GM23338 (cell line): ENCODE results near the gene USH2A. TPM values are rescaled to one million over a fixed set of nuclear protein-coding genes. Genes with fewer than 3 reads are reported as not detected.

Source experiments
- ATAC-seq: fragments of 200-7000 bp; cut with Tn5 transposase; 3 replicates; pipeline ENCODE4 v1.9.1; 2020
- DNase-seq: peaks from one replicate; pipeline ENCODE4 v3.0.0-alpha.2; 2015; ENCODE audit warnings: low spot score
- H2AFZ ChIP-seq: fragments of 200-600 bp; sonication (generic); 2 replicates; pipeline ENCODE4 v1.8.0; 2016; ENCODE audit warnings: antibody characterized with exemption, mild to moderate bottlenecking, moderate library complexity
- H3F3A ChIP-seq: fragments of 200-600 bp; sonication (generic); replicated peaks from 2 replicates; pipeline ENCODE4 v1.8.0; 2017; ENCODE audit warnings: antibody characterized with exemption, mixed run types, low read depth
- H3K27ac ChIP-seq: fragments of 200-600 bp; sonication (generic); 2 replicates; pipeline ENCODE4 v1.6.1; 2016; ENCODE audit warnings: low read depth
- H3K27me3 ChIP-seq: fragments of 200-600 bp; sonication (generic); 2 replicates; pipeline ENCODE4 v1.8.0; 2016; ENCODE audit warnings: mild to moderate bottlenecking, mixed run types, moderate library complexity; ENCODE audit not compliant: insufficient read depth
- H3K36me3 ChIP-seq: fragments of 200-600 bp; sonication (generic); 2 replicates; pipeline ENCODE4 v1.8.0; 2016; ENCODE audit warnings: mild to moderate bottlenecking; ENCODE audit not compliant: insufficient read depth
- H3K4me1 ChIP-seq: fragments of 200-600 bp; sonication (generic); 2 replicates; pipeline ENCODE4 v1.8.0; 2016; ENCODE audit warnings: mild to moderate bottlenecking, moderate library complexity; ENCODE audit not compliant: insufficient read depth
- H3K4me2 ChIP-seq: fragments of 200-600 bp; sonication (generic); 2 replicates; pipeline ENCODE4 v1.7.1; 2017; ENCODE audit warnings: mixed run types
- H3K4me3 ChIP-seq: fragments of 200-600 bp; sonication (generic); 2 replicates; pipeline ENCODE4 v1.6.1; 2016; ENCODE audit warnings: mixed run types
- H3K79me2 ChIP-seq: fragments of 200-600 bp; sonication (generic); replicated peaks from 2 replicates; pipeline ENCODE4 v1.8.0; 2017; ENCODE audit warnings: mild to moderate bottlenecking; ENCODE audit not compliant: insufficient read depth
- H3K9me2 ChIP-seq: fragments of 200-600 bp; sonication (generic); 2 replicates; pipeline ENCODE4 v1.8.0; 2017; ENCODE audit not compliant: insufficient read depth
- H4K20me1 ChIP-seq: fragments of 200-600 bp; sonication (generic); replicated peaks from 2 replicates; pipeline ENCODE4 v1.8.0; 2017; ENCODE audit warnings: mild to moderate bottlenecking; ENCODE audit not compliant: insufficient read depth
- H3K27ac Mint-ChIP-seq: 2 replicates; pipeline ENCODE4 v1.8.0; 2020; ENCODE audit warnings: inconsistent platforms, mild to moderate bottlenecking, moderate library complexity, mixed read lengths
- H3K27me3 Mint-ChIP-seq: 3 replicates; pipeline ENCODE4 v1.8.0; 2022; ENCODE audit warnings: low read depth, mild to moderate bottlenecking, moderate library complexity, mixed read lengths, inconsistent platforms; ENCODE audit not compliant: insufficient read depth, poor library complexity
- H3K36me3 Mint-ChIP-seq: 3 replicates; pipeline ENCODE4 v1.8.0; 2021; ENCODE audit warnings: low read depth, mild to moderate bottlenecking, inconsistent platforms, moderate library complexity, mixed read lengths
- H3K4me1 Mint-ChIP-seq: 3 replicates; pipeline ENCODE4 v1.8.0; 2020; ENCODE audit warnings: mild to moderate bottlenecking, inconsistent platforms, mixed read lengths
- H3K4me3 Mint-ChIP-seq: 3 replicates; pipeline ENCODE4 v1.8.0; 2021; ENCODE audit warnings: moderate library complexity, mild to moderate bottlenecking, inconsistent platforms, mixed read lengths
- H3K9me3 Mint-ChIP-seq: 3 replicates; pipeline ENCODE4 v1.8.0; 2020; ENCODE audit warnings: moderate library complexity, mild to moderate bottlenecking, inconsistent platforms, mixed read lengths
- CREB1 ChIP-seq: fragments of 250-450 bp; sonication (Bioruptor Pico); IDR thresholded peaks from 2 replicates; pipeline ENCODE4 v1.5.0; 2020; ENCODE audit warnings: low read depth, mild to moderate bottlenecking, moderate library complexity
- ETS1 ChIP-seq: IDR thresholded peaks from 2 replicates; pipeline ENCODE4 v1.6.1; 2016; ENCODE audit warnings: antibody characterized with exemption
- EZH2 ChIP-seq: fragments of 200-600 bp; sonication (generic); IDR thresholded peaks from one replicate; pipeline ENCODE4 v1.8.0; 2017; ENCODE audit warnings: antibody characterized with exemption, mild to moderate bottlenecking, low read depth; ENCODE audit not compliant: unreplicated experiment
- EZH2phosphoT487 ChIP-seq: fragments of 200-600 bp; sonication (generic); IDR thresholded peaks from one replicate; pipeline ENCODE4 v1.8.1; 2018; ENCODE audit warnings: antibody characterized with exemption; ENCODE audit not compliant: unreplicated experiment
- JUNB ChIP-seq: IDR thresholded peaks from one replicate; pipeline ENCODE4 v1.6.1; 2016; ENCODE audit warnings: antibody characterized with exemption; ENCODE audit not compliant: unreplicated experiment
- NANOG ChIP-seq: IDR thresholded peaks from 2 replicates; pipeline ENCODE4 v1.6.1; 2016; ENCODE audit warnings: antibody characterized with exemption, borderline replicate concordance
- POLR2AphosphoS5 ChIP-seq: IDR thresholded peaks from 2 replicates; pipeline ENCODE4 v1.6.1; 2016; ENCODE audit warnings: antibody characterized with exemption, low read depth
- REST ChIP-seq: IDR thresholded peaks from one replicate; pipeline ENCODE4 v1.6.1; 2018; ENCODE audit warnings: antibody characterized with exemption; ENCODE audit not compliant: unreplicated experiment
- STAT1 ChIP-seq: IDR thresholded peaks from one replicate; pipeline ENCODE4 v1.6.1; 2016; ENCODE audit warnings: antibody characterized with exemption; ENCODE audit not compliant: unreplicated experiment
- ZNF114 ChIP-seq: fragments of 250-450 bp; sonication (Bioruptor Pico); IDR thresholded peaks from 2 replicates; pipeline ENCODE4 v1.5.0; 2020; ENCODE audit warnings: mild to moderate bottlenecking, moderate library complexity
- ZNF331 ChIP-seq: fragments of 250-450 bp; sonication (Bioruptor Pico); IDR thresholded peaks from 2 replicates; pipeline ENCODE4 v1.5.0; 2020; ENCODE audit warnings: low read depth, mild to moderate bottlenecking, moderate library complexity
- polyA plus RNA-seq: library from polyadenylated mRNA; unstranded; fragments of >200 nt; fragmentation: Nextera tagmentation; extraction: Ambion mirVana; gene quantifications from 2 replicates; pipeline ENCODE4 v1.2.1, GENCODE V29; 2016
- total RNA-seq: library from RNA; depleted of rRNA; stranded (reverse); fragments of >200 nt; shearing (Covaris generic); gene quantifications from 2 replicates; pipeline ENCODE4 v1.2.3, GENCODE V29; 2014
- TF ChIP-seq, protein P1 (sequence below): fragments of 250-450 bp; sonication (Bioruptor Pico); IDR thresholded peaks from 2 replicates; pipeline ENCODE4 v1.5.0; 2020; ENCODE audit warnings: mild to moderate bottlenecking, moderate library complexity
- TF ChIP-seq, protein P2 (sequence below), 2 experiments: fragments of 200-600 bp in 1 of 2; sonication (generic) in 1 of 2; conservative IDR thresholded peaks; 2 replicates each; pipeline versions ENCODE4 v1.5.1 to v1.6.1; 2016 to 2017; ENCODE audit warnings: antibody characterized with exemption in 2 of 2, low read depth in 2 of 2, mild to moderate bottlenecking in 2 of 2, moderate library complexity in 1 of 2

Gene USH2A
- total and polyA plus RNA-seq, 2 experiments from 2014 or later = 0.03 TPM

- peaks cover 10% of the 10 kb centered on the region; the same call in 2 of the 3 replicates for H3K4me1 Mint-ChIP-seq
- H3K36me3 Mint-ChIP-seq = peaks cover 18% of the 10 kb centered on the region; the same call in 2 of the 3 replicates
- Histone ChIP-seq H3K79me2 (peaks cover 19% of the 10 kb centered on the region), H4K20me1 (peaks cover 7% of the 10 kb centered on the region), H3K4me3 (no peak overlapping the region), H3K4me2 (no peak overlapping the region), H2AFZ (no peak overlapping the region), H3K36me3 (peaks cover 12% of the 10 kb centered on the region; the same call in 1 of the 2 replicates), H3F3A (no peaks in the 10 kb centered on the region), H3K4me1 (no peaks in the 10 kb centered on the region), H3K9me2 (no peaks in the 10 kb centered on the region), H3K27me3 (no peaks in the 10 kb centered on the region), H3K27ac (no peak overlapping the region)
- peaks cover 2% of the 10 kb centered on the region for H3K27me3 Mint-ChIP-seq
- TF ChIP-seq ZNF114 = no peak
- TF ChIP-seq, protein P1, sequence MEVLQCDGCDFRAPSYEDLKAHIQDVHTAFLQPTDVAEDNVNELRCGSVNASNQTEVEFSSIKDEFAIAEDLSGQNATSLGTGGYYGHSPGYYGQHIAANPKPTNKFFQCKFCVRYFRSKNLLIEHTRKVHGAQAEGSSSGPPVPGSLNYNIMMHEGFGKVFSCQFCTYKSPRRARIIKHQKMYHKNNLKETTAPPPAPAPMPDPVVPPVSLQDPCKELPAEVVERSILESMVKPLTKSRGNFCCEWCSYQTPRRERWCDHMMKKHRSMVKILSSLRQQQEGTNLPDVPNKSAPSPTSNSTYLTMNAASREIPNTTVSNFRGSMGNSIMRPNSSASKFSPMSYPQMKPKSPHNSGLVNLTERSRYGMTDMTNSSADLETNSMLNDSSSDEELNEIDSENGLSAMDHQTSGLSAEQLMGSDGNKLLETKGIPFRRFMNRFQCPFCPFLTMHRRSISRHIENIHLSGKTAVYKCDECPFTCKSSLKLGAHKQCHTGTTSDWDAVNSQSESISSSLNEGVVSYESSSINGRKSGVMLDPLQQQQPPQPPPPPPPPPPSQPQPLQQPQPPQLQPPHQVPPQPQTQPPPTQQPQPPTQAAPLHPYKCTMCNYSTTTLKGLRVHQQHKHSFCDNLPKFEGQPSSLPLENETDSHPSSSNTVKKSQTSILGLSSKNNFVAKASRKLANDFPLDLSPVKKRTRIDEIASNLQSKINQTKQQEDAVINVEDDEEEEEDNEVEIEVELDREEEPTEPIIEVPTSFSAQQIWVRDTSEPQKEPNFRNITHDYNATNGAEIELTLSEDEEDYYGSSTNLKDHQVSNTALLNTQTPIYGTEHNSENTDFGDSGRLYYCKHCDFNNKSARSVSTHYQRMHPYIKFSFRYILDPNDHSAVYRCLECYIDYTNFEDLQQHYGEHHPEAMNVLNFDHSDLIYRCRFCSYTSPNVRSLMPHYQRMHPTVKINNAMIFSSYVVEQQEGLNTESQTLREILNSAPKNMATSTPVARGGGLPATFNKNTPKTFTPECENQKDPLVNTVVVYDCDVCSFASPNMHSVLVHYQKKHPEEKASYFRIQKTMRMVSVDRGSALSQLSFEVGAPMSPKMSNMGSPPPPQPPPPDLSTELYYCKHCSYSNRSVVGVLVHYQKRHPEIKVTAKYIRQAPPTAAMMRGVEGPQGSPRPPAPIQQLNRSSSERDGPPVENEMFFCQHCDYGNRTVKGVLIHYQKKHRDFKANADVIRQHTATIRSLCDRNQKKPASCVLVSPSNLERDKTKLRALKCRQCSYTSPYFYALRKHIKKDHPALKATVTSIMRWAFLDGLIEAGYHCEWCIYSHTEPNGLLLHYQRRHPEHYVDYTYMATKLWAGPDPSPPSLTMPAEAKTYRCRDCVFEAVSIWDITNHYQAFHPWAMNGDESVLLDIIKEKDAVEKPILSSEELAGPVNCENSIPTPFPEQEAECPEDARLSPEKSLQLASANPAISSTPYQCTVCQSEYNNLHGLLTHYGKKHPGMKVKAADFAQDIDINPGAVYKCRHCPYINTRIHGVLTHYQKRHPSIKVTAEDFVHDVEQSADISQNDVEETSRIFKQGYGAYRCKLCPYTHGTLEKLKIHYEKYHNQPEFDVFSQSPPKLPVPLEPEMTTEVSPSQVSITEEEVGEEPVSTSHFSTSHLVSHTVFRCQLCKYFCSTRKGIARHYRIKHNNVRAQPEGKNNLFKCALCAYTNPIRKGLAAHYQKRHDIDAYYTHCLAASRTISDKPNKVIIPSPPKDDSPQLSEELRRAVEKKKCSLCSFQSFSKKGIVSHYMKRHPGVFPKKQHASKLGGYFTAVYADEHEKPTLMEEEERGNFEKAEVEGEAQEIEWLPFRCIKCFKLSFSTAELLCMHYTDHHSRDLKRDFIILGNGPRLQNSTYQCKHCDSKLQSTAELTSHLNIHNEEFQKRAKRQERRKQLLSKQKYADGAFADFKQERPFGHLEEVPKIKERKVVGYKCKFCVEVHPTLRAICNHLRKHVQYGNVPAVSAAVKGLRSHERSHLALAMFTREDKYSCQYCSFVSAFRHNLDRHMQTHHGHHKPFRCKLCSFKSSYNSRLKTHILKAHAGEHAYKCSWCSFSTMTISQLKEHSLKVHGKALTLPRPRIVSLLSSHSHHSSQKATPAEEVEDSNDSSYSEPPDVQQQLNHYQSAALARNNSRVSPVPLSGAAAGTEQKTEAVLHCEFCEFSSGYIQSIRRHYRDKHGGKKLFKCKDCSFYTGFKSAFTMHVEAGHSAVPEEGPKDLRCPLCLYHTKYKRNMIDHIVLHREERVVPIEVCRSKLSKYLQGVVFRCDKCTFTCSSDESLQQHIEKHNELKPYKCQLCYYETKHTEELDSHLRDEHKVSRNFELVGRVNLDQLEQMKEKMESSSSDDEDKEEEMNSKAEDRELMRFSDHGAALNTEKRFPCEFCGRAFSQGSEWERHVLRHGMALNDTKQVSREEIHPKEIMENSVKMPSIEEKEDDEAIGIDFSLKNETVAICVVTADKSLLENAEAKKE (CRISPR knock-in tag) = no peak
- no peak for TF ChIP-seq POLR2AphosphoS5
- no peak for TF ChIP-seq REST
- TF ChIP-seq, protein P2, sequence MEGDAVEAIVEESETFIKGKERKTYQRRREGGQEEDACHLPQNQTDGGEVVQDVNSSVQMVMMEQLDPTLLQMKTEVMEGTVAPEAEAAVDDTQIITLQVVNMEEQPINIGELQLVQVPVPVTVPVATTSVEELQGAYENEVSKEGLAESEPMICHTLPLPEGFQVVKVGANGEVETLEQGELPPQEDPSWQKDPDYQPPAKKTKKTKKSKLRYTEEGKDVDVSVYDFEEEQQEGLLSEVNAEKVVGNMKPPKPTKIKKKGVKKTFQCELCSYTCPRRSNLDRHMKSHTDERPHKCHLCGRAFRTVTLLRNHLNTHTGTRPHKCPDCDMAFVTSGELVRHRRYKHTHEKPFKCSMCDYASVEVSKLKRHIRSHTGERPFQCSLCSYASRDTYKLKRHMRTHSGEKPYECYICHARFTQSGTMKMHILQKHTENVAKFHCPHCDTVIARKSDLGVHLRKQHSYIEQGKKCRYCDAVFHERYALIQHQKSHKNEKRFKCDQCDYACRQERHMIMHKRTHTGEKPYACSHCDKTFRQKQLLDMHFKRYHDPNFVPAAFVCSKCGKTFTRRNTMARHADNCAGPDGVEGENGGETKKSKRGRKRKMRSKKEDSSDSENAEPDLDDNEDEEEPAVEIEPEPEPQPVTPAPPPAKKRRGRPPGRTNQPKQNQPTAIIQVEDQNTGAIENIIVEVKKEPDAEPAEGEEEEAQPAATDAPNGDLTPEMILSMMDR (conservative IDR thresholded peaks at IDR 0.05; ENCODE audit: low read depth in 2 of 2) = no peak
- no peak for TF ChIP-seq CREB1 (CRISPR knock-in tag)
- TF ChIP-seq JUNB = no peak
- TF ChIP-seq STAT1 = no peak
- no peak for TF ChIP-seq EZH2phosphoT487
- no peak for TF ChIP-seq EZH2
- no peak for TF ChIP-seq ZNF331 (CRISPR knock-in tag)
- no peak for TF ChIP-seq ETS1
- TF ChIP-seq NANOG = no peak
- H3K4me3 Mint-ChIP-seq = no peak overlapping the region
- H3K27ac Mint-ChIP-seq = no peak overlapping the region; the same call in 1 of the 2 replicates
- H3K9me3 Mint-ChIP-seq = no peaks in the 10 kb centered on the region
- no peak for DNase-seq
- no peak for ATAC-seq
These were observed 832.3 kb downstream of the USH2A start for GRCh38 chr1:215590779-215591491.
